GM20431 (cell line): ENCODE data around the gene UBE2J2.

Source experiments
- in situ Hi-C: fragments of 300-500 bp; cut with MseI, MboI; formaldehyde crosslinking; loops from one replicate; pipeline ENCODE4 v1.15.0; 2020; ENCODE audit warnings: low sequenced_read_pairs; ENCODE audit not compliant: unreplicated experiment

UBE2J2 gene

DNA sequence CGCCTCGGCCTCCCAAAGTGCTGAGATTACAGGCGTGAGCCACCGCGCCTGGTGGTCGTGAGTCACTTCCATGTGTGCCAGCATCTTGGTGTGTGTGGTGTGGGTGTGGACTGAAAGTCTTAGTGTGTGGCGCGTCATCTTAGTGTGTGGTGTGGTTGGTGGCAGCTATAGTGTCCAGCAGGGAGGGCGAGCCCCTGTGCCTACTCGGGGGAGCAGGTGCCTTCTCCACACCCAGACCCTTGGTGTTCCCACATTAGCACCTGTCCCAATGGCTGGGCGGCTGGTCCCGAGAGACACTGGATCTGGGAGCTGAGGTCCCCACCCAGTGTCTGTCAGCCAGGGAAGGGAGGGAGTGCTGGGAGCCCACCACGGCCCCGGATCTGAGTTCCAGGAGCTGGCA is 9.3 kb upstream of the UBE2J2 start:
- in situ Hi-C loops = no loop called here

DNA sequence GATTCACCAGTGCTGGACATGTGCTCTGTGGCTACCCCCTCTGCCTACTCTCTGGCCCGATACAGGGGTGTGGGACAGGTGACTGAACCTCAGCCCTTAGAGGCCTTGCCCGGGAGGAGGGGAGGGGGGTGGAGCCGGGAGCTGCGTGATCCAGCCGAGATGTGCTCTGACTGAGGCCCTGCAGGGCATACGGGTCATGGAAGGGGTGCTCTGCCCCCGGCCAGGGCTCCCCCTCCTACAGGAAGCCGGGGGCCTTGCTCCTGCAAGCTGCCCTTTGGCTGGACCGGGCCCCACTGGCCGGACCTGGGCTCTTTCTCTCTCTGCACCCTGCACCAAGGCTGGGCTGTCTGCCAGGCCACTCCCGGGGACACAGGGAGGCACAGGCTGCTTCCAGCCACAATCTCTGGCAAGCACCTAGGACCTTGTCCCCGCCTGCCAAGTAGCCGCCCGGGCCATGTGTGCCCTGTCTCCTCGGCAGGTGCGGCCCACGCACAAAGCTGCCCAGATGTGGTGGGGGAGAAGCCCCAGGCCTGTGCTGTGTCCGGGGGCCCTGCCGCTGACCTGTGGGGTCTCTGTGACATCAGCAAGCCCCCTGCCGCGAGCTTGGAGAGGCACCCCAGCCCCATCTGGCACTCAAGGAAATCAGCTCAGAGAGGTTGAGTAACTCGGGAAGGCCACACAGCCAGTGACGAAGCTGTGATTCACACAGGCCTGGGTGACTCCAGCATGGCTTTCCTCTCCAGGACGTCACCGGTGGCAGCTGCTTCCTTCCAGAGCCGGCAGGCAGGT is 8.1 kb upstream of the UBE2J2 start:
- in situ Hi-C loops = no loop called here

DNA sequence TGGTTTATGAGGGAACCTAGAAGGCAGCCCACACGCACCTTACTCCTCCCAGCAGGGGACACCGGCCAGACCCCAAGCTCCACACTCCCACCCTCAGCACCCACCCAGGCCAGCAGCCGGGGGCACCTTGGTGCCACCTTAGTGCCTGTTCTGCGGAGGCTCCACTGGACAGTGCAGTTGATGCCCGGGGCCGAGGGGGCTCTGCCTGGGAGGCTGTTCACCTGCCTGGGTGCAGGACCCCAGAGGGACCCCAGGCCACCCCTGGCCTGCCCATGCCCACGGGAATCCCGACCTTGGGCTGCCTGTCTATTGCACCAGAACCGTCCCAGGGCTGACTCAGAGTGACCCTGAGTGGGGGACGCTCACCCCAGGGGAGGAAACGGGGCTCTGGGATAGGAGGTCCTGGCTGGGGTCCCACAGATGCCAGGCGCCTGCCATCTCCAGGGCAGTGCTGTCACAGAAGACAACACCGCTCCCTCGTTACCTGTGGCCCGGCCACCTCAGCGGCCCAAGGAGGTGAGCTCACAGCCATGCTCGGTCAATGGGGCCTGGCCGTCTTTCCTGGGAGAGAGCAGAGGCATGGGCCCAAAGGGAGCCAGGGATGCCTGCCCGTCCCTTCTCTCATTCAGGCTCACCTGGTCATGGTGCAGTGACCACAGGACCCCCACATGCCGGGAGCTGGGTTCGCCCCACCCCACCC is 7.3 kb upstream of the UBE2J2 start:
- in situ Hi-C loops = no loop called here

DNA sequence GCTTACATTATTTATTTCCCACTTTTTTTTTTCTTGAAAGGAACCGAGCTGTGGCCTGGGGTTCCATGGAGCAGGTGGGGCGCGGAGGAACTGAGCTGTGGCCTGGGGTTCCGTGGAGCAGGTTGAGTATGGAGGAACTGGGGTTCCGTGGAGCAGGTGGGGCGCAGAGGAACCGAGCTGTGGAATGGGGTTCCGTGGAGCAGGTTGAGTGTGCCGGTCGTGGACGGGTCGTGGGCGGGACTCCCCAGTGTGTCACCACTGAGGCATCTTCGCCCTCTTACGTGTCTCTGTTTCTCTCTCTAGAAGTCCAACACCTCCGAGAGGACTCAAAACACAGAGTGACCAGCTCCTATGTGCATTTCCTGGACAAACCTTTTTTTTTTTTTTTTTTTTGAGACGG is 5.4 kb upstream of the UBE2J2 start:
- in situ Hi-C loops = no loop called here

DNA sequence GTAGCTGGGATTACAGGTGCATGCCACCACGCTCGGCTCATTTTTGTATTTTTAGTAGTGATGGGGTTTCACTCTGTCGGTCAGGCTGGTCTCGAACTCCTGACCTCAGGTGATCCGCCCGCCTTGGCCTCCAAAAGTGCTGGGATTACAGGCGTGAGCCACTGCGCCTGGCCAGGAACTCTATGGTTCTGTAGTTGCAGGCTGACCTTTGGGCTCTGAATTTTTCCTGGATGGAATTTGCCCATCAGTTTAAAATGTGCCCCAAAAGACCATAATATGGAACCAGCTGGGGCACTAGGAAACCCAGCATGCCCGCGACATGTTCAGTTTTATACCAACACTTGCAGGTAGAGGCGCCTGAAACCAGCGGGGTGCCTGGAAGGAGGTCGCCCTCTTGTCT is 5.0 kb upstream of the UBE2J2 start:
- in situ Hi-C loops = no loop called here

DNA sequence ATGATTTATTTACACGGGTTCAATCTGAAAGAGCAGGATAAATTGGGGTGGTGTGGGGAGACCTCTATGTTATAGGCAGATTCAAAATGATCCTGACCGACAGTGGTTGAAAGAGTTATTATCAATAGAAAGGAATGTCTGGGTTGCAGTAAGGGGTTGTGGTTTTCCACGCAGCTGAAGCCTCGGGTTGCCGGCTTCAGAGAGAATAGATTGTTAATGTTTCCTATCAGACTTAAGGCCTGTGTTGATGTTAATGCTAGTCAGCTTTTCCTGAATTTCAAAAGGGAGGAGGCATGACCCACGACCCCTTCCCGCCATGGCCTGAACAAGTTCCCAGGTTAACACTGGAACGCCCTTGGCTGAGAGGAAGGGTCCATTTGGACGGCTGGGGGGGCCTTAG is 2.2 kb upstream of the UBE2J2 start:
- in situ Hi-C loops = no loop called here

DNA sequence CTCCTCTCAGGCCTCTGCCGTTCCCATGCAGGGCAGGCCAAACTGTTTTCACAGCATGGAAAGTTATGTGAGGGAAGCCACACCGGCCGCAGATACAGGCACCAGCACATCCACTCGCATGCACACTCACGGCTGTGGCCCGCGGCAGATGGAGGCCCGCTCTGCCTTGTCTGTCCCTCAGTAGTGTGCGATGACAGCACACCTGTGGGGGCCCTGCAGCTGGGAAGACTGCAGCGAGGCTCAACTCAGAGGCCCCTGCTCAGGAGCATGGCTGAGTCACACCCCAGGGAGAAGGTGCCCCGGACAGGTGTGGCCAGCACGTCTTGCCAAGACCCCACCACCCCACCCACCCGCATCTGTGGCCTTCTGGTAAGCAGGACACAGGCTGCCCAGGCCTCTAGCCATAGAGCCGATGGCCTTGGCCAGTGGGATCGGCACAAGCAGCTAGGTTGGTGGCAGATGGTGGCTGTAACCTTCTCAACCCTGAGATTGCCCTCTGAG is 1.3 kb upstream of the UBE2J2 start:
- in situ Hi-C loops = no loop called here

DNA sequence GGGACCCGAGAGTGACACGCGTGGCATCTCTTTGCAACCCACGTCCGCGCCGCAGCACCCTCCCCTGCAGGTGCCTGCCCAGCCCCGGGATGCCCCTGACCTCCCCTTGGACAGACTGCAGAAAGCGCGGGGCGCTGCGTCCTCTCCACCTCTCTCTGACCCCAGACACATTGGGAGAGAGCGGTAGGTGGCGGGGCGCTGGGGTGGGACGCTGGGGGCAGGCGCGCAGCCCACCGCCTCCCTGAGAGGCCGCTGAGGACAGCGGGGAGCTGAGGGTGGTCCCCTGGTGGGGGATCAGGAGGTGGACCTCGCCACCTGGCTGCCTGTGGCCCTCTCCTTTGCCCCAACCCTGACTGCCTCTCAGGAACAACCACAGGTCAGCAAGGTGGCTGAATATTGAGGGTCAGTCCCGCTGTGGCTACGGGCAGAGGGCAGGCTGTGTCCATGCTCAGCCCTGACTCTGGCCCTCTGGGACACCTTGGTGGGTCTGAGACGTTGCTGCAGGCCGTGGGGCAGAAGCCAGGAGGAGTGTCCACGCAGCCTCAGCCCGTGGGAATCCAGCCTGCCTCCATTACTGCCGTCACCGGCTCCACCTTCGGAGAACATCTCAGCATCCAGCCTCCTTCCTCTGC is 761 bp upstream of the UBE2J2 start:
- in situ Hi-C loops = no loop called here

DNA sequence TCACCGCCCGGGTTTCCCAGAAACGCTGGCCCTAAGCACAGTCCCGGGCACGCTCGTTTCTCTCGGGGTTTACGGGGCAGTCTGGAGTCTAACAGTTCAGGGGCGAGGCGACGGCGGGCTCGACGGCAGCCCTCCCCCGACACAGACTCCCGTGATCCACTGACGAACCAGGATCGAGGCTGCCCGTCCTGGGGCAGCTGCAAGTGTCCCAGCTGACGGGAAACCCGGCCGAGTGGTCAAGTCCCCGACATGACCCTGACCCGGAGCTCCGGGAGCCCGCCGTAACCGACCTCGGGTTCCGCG is 494 bp downstream of the UBE2J2 start:
- in situ Hi-C loops = no loop called here

DNA sequence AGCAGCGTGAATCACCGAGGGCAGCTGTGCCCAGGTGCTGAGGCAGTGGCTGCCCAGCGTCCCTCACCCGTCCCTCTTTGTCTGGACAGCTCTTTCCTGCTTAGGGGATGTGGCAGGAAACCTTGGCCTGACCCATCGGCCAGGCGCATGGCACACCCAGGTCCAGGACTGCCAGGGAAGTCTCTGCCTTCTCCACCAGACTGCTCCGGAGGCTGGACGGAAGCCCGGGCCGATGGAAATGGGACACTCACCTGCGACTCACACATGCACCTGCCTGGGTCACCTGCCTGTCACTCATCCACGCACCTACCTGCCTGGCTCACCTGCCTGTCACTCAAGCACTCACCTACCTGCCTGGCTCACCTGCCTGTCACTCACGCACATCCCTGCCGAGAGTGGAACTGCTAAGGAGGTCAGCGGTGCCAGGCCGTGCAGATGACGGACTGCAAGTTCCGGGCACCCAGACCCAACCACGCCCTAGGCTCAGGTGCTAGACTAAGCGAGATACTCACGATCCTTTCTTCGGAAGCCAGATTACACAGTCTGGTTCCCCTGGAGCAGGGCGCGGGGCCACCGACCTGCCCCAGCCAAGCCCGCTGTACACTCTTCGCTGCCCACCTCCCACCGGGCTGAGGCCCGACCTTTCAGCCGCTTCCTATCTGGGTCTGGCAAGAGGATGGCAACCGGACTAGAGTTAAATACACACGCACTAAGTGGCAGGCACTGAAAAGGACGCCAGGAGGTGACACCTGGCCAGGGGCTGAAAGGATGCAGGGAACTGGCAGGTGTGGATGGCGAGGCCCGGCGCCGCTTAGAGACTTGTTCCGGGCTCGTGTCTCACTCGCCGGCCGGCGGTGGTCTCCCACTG is 1.1 kb downstream of the UBE2J2 start:
- in situ Hi-C loops = no loop called here

DNA sequence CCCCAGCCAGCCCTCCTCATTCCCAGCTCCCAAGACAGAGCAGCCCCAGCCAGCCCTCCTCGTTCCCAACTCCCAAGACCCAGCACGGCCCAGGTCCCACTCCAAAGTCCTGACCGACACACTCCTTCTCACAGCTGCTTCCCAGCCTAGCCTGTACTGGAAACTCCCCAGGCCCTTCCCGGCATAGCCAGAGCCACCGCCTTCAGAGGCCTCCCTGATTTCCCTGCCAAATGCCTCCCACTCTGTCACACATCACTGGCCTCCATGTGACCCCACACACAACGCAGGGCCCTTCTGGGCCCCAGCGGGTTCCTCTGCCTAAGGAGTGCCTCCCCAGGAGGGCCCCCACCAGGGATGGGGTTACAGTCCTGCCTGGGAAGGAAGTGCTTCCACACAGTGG is 2.8 kb downstream of the UBE2J2 start:
- in situ Hi-C loops = no loop called here

DNA sequence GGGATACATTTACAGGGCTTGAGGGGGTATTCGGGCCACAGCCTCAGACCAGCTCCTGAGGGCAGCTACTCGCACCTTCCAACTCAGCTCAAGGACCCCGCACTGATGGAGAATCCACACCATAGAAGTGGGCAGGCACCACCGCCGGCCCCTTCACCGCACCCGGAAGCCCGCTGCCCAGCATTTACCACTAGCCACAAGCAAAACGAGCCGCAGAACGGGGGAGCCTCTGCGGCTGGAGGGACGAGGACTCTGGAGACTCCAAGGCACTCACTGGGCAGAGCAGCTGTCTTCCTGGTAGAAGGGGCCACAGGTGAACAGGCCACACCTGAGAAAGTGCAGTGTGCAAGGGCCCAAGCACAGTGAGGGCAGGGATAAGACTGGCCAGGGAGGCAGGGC is 5.4 kb downstream of the UBE2J2 start:
- in situ Hi-C loops = no loop called here

DNA sequence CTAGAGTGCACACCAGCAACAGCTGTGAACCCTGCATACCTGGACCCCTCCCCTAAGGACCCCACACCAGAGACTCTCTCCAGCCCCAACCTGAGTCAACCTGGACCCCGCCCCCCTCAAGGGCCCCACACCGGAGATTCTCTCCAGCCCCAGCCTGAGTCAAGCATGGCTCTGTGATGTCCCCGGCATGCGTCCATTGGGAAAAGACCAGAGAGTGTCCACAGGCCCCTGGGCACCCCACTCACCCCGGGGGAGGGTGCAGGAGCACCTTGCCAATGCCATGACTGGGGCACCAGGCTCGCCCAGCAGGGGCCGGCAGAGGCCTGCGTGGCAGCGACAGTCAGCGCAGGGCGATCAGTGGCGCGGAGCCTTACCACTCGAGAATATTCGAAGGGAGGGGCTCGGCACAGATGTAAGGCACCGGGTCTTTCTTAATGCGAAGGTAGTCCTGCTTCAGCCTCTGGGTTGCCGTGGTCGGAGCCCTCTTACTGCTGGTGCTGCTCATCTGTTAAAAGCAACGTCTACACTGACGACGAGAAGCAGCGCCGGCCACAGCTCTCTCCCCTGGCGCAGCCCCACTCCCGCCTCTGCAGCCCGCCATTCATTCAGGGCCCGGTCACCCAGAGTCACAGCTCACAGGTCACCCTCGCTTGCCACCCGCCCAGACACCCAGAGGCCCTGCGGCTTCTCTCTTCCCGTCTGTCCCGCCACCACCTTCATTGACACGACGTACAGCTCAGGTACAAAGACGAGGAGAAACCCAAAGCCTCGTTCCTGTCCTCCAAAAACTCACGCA is 6.0 kb downstream of the UBE2J2 start:
- in situ Hi-C loops = no loop called here

DNA sequence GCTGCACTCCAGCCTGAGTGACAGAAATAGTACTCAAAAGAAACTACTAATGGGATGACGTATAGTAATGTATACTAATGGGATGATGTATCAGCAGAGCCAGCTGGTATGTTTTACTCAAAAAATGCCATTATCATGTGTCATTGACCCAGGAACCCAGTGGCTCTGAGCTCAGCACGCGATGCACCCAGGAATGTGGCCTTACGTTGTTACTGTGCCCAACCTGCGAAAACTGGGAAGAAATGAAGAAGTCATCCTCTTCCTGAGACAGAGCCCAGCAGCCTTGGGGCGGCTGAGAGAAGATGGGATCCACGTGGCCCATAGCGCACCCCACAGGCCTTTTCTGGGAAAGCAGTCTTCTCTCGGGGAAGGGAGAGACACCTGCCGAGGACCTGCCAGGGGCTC is 8.8 kb downstream of the UBE2J2 start:
- in situ Hi-C loops = no loop called here

DNA sequence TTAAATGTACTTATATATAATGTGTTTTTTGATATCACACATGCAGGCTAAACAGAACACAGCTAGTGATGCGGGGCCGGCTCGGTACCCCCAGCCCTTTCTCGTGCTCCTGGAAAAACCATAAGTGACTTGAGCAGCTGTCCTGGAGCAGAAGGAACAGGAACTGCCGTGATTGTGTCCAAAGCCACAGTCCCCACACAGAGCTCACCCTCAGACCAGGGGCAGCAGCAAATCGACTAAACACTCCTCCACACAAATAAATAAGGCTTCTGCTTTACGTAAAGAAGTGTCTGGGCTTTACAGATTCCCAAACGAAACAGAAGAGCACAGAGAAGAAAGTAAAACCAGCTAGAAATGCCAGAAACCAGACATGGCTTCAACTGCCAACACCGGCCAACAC is 9.6 kb downstream of the UBE2J2 start:
- in situ Hi-C loops = no loop called here

DNA sequence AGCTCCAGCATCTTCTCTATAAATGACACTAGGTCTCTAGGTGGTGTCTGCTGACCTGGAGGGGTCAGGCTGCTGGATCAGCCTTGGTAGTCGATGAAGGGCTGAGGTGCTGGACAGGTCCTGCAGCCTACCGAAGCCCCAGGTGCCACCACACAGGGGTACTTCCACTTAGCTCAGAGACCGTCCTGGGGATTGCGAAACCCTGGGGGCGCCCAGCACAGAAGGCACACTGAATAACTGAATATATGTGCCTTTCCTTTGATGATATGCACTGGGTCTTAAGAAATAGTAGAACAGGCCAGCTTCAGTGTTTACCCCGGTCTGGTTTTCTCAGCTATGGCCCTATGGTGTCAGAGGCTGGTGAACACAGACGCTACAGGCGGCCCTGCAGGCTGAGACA is 10.9 kb downstream of the UBE2J2 start:
- in situ Hi-C loops = no loop called here

DNA sequence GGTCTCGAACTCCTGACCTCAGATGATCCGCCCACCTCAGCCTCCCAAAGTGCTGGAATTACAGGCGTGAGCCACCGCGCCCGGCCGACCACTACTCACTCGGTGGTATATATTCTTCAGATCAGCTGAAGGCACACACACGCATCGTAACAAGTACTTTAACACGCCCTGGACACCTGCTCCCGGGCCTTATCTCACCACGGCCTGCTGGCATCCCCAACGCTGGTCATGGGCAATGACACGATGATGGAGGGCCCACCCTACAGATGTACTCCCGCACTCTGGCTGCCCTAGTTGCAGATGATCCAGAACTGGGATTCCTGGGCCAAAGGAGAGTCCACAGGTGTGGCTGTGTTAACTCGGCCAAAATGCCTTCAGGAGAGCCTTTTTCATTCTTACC is 11.6 kb downstream of the UBE2J2 start:
- in situ Hi-C loops = no loop called here

DNA sequence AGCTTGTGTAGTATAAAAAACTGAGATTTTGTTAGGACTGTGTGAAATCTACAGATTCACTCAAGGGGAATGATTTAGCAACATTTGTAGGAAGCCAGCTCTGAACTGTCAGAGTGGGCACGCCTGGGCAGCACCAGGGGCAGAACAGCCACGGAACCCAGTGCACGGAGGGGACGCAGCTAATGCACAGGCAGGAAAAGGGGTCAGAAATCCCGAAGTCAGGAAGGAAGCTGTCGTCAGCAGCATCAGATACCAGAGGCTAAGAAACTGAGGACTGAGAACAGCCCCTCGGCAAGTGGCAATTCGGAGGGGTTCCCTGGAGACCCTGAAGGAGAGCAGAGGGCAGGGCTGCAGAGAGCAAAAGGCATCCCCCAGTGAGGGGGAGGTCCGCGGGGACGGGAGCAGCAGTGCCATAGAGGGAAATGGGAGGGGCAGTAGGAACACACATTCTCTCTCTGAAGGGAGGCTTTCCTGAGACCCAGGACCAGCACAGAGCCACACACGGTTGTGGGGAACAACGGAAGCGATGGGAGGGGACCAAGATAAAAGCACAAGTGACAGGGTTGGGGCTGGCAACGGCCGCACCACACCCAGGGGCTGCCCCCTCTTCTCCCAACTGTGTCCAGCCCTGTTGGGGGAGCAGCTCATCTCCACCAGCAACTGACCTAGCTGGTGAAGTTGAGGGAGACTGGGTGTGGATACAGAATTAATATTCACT is 12.7 kb downstream of the UBE2J2 start:
- in situ Hi-C loops = no loop called here

DNA sequence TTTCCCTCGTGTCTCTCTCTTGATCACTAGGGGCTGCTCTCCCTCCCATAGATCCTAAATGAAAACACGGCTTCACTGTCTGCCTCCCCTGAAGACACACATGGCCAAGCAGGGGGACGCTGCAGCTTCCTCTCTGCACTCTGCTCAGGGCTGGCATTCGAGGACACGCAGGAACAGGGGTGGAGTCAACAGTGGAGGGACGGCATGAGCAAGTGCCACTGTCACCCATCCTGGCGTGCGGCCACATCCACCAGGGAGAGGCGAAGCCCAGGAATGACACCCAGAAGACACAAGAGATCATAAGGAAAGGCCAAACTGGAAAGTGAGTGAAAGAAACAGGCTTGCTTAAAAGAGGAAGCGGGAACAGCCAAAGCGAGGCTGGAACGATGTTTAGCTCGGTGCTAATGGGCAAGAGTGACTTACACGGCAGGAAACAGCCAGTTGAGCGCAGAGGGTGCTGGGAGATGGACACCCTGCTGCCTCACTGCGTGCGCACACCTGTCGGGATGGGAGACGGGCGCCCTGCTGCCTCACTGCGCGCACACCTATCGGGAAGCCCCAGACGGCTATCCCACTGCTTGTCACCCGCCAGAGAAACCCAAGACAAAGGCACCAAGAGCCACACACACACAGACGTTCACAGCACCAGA is 13.6 kb downstream of the UBE2J2 start:
- in situ Hi-C loops = no loop called here
